ENCODE measurements around the gene ST13. TPM values are rescaled to one million over a fixed set of nuclear protein-coding genes. Genes with fewer than 3 reads are reported as not detected.

Gene ST13
- total RNA-seq (ENCODE audit: unreplicated experiment), result 302 TPM
- long read RNA-seq, transcript ST13-201 (12 exons, 3,595 nt), result major isoform, 269 of 299 reads
- long read RNA-seq, partial matches to known transcripts, result 13 of 299 reads
- long read RNA-seq, other reads (novel, unspliced or antisense), result 17 of 299 reads

DNA sequence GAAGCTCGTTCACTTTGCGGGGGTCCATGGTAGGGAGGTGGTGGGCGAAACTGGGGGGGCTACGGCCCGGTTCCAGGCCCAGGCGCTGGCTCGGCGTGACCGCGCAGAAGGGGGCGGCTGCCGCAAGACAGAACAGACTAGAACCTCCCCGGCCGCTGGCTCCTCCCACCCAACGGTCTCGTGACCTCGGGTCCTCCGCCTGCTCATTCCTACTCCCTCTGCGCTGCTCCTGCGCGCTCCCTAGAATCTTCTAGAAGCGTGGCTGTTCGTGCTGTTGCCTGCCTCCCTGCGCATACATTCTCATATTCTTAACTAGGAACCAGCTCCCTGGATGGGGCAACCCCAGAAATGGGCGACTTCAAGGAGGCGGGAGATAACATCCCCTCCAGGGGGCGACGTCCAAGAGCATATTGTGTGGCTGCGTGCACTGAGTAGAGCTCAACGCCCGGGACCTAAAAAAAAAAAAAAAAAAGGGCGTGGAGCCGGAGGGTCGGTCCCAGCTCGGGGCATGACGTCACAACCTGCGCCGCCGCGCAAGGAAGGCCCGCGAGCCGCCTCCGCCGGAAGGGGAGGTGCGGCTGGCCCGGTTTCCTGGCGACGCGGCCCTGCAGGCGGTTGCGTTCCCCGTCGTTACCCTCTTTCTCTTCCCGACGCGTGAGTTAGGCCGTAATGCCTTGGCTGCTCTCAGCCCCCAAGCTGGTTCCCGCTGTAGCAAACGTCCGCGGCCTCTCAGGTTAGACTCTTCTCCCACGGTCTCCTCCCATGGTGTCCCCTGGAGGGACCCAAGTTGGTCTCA, at the start of gene ST13, which contains the start of gene XPNPEP3:
Gene ST13, minus strand, starts transcription at position 127 of the 796 bp plus-strand sequence. Its CDS starts 99 bp downstream, at position 28.
Gene XPNPEP3, plus strand, starts transcription at position 636 of the 796 bp plus-strand sequence. Its CDS starts 34 bp downstream, at position 670.
- H3K4me3 Mint-ChIP-seq (ENCODE audit: unreplicated experiment), result peak within 1 kb of the TSS; percentile 100
- TF ChIP-seq, protein P1, sequence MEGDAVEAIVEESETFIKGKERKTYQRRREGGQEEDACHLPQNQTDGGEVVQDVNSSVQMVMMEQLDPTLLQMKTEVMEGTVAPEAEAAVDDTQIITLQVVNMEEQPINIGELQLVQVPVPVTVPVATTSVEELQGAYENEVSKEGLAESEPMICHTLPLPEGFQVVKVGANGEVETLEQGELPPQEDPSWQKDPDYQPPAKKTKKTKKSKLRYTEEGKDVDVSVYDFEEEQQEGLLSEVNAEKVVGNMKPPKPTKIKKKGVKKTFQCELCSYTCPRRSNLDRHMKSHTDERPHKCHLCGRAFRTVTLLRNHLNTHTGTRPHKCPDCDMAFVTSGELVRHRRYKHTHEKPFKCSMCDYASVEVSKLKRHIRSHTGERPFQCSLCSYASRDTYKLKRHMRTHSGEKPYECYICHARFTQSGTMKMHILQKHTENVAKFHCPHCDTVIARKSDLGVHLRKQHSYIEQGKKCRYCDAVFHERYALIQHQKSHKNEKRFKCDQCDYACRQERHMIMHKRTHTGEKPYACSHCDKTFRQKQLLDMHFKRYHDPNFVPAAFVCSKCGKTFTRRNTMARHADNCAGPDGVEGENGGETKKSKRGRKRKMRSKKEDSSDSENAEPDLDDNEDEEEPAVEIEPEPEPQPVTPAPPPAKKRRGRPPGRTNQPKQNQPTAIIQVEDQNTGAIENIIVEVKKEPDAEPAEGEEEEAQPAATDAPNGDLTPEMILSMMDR (IDR thresholded peaks at IDR 0.05; ENCODE audit: unreplicated experiment), result peak; percentile 51
- peaks cover 26% of the 10 kb centered on the region for H3K4me1 Mint-ChIP-seq (ENCODE audit: unreplicated experiment)
- peaks cover 7% of the 10 kb centered on the region for H3K36me3 Mint-ChIP-seq (ENCODE audit: low read depth, unreplicated experiment)
- no peaks in the 10 kb centered on the region for H3K9me3 Mint-ChIP-seq (ENCODE audit: unreplicated experiment)
- H3K27me3 Mint-ChIP-seq (ENCODE audit: unreplicated experiment), result peaks cover 4% of the 10 kb centered on the region
- peak within 1 kb of the TSS; percentile 99 for H3K27ac Mint-ChIP-seq (ENCODE audit: unreplicated experiment)
- DNase-seq (ENCODE audit: low spot score), result peak; percentile 97

DNA sequence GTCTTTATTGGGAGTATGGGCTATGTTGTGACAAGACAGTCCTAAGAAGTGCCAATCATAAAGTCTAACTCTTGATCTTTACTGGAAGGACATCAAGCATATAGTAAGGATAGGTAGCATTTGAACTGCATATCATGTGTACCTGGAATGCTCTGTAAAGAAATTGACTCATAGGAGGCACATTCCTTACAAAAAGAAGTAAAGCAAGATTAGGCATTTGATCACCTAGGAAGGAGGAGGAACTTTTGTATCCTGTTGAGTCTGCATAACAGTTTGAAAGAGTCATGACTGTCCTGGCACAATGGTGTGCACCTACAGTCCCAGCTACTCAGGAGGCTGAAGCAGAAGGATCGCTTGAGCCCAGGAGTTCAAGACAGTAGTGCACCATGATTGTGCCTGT, 47.7 kb upstream of the ST13 start:
- H3K27me3 Mint-ChIP-seq (ENCODE audit: unreplicated experiment), result peaks cover 2% of the 10 kb centered on the region
- H3K4me1 Mint-ChIP-seq (ENCODE audit: unreplicated experiment), result no peaks in the 10 kb centered on the region
- H3K27ac Mint-ChIP-seq (ENCODE audit: unreplicated experiment), result no peak overlapping the region
- peaks cover 13% of the 10 kb centered on the region for H3K36me3 Mint-ChIP-seq (ENCODE audit: low read depth, unreplicated experiment)
- TF ChIP-seq, protein P1 (IDR thresholded peaks at IDR 0.05; ENCODE audit: unreplicated experiment), result no peak
- no peak overlapping the region for H3K4me3 Mint-ChIP-seq (ENCODE audit: unreplicated experiment)
- no peaks in the 10 kb centered on the region for H3K9me3 Mint-ChIP-seq (ENCODE audit: unreplicated experiment)
- no peak for DNase-seq (ENCODE audit: low spot score)

DNA sequence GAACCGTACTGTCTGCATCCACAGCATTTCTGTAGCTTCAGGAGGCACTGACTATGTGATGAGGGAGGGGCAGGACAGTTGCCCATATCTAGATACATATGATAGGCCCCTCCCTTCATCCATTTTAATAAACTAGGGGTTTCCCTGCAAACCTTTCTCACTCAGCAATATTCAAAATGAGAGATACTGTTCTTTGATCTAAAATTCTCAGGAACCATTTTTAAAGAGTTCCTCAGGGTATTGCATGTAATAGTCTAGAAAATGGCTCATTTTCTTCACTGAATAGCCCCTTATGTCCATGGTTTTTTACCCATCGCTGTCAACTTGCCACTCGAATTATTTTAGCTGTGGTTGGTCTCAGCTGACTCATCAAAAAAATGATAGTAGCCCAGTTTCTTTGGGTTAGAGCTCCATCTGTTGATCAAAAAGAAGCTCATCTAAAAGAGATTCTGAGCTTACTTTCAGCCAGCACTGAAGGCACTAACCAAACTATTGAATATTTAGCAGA, 42.5 kb upstream of the ST13 start:
- Mint-ChIP-seq H3K9me3 (ENCODE audit: unreplicated experiment) (no peaks in the 10 kb centered on the region), H3K36me3 (ENCODE audit: low read depth, unreplicated experiment) (peaks cover 3% of the 10 kb centered on the region), H3K27me3 (ENCODE audit: unreplicated experiment) (no peaks in the 10 kb centered on the region), H3K27ac (ENCODE audit: unreplicated experiment) (no peak overlapping the region), H3K4me3 (ENCODE audit: unreplicated experiment) (no peak overlapping the region), H3K4me1 (ENCODE audit: unreplicated experiment) (no peaks in the 10 kb centered on the region)
- no peak for DNase-seq (ENCODE audit: low spot score)
- TF ChIP-seq, protein P1 (IDR thresholded peaks at IDR 0.05; ENCODE audit: unreplicated experiment), result no peak

DNA sequence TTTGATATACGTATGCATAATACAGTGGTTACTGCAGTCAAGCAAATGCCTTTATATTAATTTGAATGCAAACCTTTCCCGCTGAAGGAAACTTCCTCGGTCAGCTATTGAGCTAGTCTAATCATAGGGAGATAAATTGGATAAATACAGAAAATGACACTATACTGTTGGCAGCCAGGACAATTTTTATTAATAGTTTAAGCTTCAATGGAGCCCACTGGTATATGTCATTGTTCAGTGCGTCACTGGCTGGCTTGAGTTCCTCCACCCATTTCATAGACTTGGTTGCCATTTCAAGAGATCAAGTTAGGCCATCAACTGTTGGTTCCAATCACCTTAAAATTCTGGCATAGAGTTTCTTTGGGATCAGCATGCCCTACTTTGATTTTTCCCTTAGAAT, 38.0 kb upstream of the ST13 start:
- no peak for DNase-seq (ENCODE audit: low spot score)
- Mint-ChIP-seq H3K9me3 (ENCODE audit: unreplicated experiment) (no peaks in the 10 kb centered on the region), H3K4me1 (ENCODE audit: unreplicated experiment) (no peaks in the 10 kb centered on the region), H3K36me3 (ENCODE audit: low read depth, unreplicated experiment) (peaks cover 4% of the 10 kb centered on the region), H3K4me3 (ENCODE audit: unreplicated experiment) (no peak overlapping the region), H3K27me3 (ENCODE audit: unreplicated experiment) (peaks cover 1% of the 10 kb centered on the region), H3K27ac (ENCODE audit: unreplicated experiment) (no peak overlapping the region)
- TF ChIP-seq, protein P1 (IDR thresholded peaks at IDR 0.05; ENCODE audit: unreplicated experiment), result no peak

DNA sequence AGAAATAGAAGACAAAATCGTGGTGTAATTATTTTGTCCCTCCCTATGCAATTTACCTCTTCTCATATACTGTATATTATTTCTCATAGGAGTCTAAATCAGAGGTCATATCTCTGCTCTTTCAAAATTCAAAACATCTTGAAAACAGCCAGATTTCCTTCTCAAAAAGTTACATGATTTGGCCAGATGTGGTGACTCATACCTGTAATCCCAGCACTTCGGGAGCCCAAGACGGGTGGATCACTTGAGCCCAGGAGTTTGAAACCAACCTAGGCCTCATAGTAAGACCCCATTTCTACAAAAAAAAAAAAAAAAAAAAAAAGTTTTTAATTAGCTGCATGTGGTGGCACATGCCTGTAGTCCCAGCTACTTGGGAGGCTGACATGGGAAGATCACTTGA, 34.4 kb upstream of the ST13 start:
- TF ChIP-seq, protein P1 (IDR thresholded peaks at IDR 0.05; ENCODE audit: unreplicated experiment), result no peak
- Mint-ChIP-seq H3K27ac (ENCODE audit: unreplicated experiment) (no peak overlapping the region), H3K36me3 (ENCODE audit: low read depth, unreplicated experiment) (peaks cover 21% of the 10 kb centered on the region), H3K27me3 (ENCODE audit: unreplicated experiment) (peaks cover 1% of the 10 kb centered on the region), H3K4me1 (ENCODE audit: unreplicated experiment) (peaks cover 6% of the 10 kb centered on the region), H3K4me3 (ENCODE audit: unreplicated experiment) (no peak overlapping the region), H3K9me3 (ENCODE audit: unreplicated experiment) (no peaks in the 10 kb centered on the region)
- no peak for DNase-seq (ENCODE audit: low spot score)

All from endothelial cell (in vitro differentiated cells).